Neural cell (in vitro differentiated cells): ENCODE measurements around the gene NMRK2.

ENCODE experiments used
- EP300 ChIP-seq: fragments of 450-650 bp; conservative IDR thresholded peaks from 2 replicates; pipeline ENCODE4 v1.6.1; 2014; ENCODE audit warnings: antibody characterized with exemption, mild to moderate bottlenecking, moderate library complexity; ENCODE audit not compliant: poor library complexity, severe bottlenecking
- POLR2AphosphoS5 ChIP-seq: IDR thresholded peaks from 2 replicates; pipeline ENCODE4 v1.6.1; 2012
- TF ChIP-seq, protein P1 (sequence below): fragments of 450-650 bp; IDR thresholded peaks from 2 replicates; pipeline ENCODE4 v1.5.1; 2014; ENCODE audit warnings: antibody characterized with exemption, mild to moderate bottlenecking, moderate library complexity; ENCODE audit not compliant: poor library complexity, severe bottlenecking
- TF ChIP-seq, protein P2 (sequence below): IDR thresholded peaks from 2 replicates; pipeline ENCODE4 v1.6.1; 2012; ENCODE audit warnings: borderline replicate concordance

DNA sequence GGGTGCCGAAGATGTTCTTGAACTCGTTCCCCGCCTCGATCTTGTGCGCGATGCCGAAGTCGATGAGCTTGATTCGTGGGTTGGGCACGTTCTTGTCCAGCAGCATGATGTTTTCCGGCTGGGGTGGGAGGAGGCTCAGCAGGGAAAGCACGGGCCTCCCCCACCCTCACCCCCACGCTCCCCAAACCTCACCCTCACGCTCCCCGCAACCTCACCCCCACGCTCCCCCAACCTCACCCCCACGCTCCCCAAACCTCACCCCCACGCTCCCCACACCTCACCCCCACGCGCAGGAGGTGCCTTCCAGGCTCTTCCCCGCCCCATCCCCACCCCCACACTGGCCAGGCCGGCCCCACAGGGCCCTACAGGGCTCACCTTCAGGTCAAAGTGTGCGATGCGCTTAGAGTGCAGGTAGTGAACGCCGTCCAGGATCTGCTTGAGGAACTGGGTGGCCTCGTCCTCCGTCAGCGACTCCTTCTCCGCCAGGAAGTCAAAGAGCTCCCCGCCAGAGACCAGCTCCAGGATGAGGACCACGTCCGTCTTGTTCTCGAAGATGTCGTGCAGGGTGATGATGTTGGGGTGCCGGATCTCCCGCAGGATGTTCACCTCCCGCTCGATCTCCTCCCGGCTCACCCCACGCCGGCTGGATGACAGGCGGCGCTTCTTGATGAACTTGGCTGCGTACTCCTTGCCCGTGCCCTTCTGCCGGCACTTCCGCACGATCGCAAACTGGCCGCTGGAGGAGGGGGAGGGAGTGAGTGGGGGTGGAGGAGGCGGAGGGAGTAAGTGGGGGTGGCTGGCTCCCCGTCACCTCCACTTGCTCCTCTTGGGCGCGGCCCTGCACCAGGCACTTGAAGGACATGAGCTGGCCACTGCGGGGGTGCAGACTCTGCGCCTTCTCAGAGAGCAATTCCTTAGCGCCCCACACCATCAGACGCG, 31.7 kb downstream of the NMRK2 start:
- TF ChIP-seq, protein P1, sequence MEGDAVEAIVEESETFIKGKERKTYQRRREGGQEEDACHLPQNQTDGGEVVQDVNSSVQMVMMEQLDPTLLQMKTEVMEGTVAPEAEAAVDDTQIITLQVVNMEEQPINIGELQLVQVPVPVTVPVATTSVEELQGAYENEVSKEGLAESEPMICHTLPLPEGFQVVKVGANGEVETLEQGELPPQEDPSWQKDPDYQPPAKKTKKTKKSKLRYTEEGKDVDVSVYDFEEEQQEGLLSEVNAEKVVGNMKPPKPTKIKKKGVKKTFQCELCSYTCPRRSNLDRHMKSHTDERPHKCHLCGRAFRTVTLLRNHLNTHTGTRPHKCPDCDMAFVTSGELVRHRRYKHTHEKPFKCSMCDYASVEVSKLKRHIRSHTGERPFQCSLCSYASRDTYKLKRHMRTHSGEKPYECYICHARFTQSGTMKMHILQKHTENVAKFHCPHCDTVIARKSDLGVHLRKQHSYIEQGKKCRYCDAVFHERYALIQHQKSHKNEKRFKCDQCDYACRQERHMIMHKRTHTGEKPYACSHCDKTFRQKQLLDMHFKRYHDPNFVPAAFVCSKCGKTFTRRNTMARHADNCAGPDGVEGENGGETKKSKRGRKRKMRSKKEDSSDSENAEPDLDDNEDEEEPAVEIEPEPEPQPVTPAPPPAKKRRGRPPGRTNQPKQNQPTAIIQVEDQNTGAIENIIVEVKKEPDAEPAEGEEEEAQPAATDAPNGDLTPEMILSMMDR, result no peak
- TF ChIP-seq EP300 (no peak), POLR2AphosphoS5 (no peak)
- TF ChIP-seq, protein P2, sequence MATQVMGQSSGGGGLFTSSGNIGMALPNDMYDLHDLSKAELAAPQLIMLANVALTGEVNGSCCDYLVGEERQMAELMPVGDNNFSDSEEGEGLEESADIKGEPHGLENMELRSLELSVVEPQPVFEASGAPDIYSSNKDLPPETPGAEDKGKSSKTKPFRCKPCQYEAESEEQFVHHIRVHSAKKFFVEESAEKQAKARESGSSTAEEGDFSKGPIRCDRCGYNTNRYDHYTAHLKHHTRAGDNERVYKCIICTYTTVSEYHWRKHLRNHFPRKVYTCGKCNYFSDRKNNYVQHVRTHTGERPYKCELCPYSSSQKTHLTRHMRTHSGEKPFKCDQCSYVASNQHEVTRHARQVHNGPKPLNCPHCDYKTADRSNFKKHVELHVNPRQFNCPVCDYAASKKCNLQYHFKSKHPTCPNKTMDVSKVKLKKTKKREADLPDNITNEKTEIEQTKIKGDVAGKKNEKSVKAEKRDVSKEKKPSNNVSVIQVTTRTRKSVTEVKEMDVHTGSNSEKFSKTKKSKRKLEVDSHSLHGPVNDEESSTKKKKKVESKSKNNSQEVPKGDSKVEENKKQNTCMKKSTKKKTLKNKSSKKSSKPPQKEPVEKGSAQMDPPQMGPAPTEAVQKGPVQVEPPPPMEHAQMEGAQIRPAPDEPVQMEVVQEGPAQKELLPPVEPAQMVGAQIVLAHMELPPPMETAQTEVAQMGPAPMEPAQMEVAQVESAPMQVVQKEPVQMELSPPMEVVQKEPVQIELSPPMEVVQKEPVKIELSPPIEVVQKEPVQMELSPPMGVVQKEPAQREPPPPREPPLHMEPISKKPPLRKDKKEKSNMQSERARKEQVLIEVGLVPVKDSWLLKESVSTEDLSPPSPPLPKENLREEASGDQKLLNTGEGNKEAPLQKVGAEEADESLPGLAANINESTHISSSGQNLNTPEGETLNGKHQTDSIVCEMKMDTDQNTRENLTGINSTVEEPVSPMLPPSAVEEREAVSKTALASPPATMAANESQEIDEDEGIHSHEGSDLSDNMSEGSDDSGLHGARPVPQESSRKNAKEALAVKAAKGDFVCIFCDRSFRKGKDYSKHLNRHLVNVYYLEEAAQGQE, result no peak
